ENCODE data around the gene ZC3H15.

Gene ZC3H15

DNA sequence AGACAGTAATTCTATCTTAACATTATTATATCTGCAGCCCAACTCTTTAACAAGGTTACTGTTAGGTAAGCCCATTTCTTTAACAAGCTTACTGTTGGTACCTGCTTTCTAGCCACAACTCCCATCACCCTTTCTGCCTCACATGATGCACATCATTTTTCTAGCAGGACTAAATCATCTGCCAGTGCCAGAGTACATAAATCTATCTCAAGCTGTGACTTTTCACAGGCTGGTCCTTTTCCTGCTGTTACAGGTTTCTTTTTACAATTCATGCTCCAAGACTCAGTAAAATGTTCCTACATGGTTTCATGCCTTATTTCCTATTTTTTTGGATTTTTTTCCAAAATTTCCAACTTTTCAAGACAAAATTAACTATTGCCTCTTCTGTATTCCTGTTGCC is 30.4 kb upstream of the ZC3H15 start:
- no peak overlapping the region for H3K27ac ChIP-seq (replicated peaks)
- H3K4me3 ChIP-seq (replicated peaks; ENCODE audit: insufficient read depth, low read length) = no peak overlapping the region
- DNase-seq (ENCODE audit: low read depth in 1 of 2, low spot score in 1 of 2) = no peak
- TF ChIP-seq GABPA (IDR thresholded peaks at IDR 0.05; ENCODE audit: low read depth) = no peak
- TF ChIP-seq, protein P1, sequence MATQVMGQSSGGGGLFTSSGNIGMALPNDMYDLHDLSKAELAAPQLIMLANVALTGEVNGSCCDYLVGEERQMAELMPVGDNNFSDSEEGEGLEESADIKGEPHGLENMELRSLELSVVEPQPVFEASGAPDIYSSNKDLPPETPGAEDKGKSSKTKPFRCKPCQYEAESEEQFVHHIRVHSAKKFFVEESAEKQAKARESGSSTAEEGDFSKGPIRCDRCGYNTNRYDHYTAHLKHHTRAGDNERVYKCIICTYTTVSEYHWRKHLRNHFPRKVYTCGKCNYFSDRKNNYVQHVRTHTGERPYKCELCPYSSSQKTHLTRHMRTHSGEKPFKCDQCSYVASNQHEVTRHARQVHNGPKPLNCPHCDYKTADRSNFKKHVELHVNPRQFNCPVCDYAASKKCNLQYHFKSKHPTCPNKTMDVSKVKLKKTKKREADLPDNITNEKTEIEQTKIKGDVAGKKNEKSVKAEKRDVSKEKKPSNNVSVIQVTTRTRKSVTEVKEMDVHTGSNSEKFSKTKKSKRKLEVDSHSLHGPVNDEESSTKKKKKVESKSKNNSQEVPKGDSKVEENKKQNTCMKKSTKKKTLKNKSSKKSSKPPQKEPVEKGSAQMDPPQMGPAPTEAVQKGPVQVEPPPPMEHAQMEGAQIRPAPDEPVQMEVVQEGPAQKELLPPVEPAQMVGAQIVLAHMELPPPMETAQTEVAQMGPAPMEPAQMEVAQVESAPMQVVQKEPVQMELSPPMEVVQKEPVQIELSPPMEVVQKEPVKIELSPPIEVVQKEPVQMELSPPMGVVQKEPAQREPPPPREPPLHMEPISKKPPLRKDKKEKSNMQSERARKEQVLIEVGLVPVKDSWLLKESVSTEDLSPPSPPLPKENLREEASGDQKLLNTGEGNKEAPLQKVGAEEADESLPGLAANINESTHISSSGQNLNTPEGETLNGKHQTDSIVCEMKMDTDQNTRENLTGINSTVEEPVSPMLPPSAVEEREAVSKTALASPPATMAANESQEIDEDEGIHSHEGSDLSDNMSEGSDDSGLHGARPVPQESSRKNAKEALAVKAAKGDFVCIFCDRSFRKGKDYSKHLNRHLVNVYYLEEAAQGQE (IDR thresholded peaks at IDR 0.05; ENCODE audit: insufficient replicate concordance, low read depth) = no peak
- TF ChIP-seq, protein P2, sequence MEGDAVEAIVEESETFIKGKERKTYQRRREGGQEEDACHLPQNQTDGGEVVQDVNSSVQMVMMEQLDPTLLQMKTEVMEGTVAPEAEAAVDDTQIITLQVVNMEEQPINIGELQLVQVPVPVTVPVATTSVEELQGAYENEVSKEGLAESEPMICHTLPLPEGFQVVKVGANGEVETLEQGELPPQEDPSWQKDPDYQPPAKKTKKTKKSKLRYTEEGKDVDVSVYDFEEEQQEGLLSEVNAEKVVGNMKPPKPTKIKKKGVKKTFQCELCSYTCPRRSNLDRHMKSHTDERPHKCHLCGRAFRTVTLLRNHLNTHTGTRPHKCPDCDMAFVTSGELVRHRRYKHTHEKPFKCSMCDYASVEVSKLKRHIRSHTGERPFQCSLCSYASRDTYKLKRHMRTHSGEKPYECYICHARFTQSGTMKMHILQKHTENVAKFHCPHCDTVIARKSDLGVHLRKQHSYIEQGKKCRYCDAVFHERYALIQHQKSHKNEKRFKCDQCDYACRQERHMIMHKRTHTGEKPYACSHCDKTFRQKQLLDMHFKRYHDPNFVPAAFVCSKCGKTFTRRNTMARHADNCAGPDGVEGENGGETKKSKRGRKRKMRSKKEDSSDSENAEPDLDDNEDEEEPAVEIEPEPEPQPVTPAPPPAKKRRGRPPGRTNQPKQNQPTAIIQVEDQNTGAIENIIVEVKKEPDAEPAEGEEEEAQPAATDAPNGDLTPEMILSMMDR (IDR thresholded peaks at IDR 0.05; ENCODE audit: insufficient read depth, low read length) = no peak
- no peaks in the 10 kb centered on the region for H3K27me3 ChIP-seq (ENCODE audit: insufficient read depth, poor library complexity, severe bottlenecking)

DNA sequence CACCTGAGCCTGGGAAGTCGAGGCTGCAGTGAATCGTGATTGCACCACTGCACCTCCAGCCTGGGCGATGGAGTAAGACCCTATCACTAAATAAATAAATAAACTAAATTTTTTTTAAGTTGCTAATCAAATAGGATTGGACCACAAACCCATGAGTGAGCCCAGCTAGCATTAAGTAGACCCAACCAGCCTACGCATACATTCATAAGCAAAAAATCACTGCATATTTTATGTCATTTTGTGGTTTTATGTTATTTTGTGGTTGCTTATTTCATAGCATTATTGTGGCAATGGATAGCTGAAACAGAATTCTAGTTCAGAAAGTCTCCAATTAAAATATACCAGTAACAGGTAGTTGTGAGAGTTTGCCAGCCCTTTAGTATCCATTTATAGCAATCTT is 29.1 kb upstream of the ZC3H15 start:
- TF ChIP-seq GABPA (IDR thresholded peaks at IDR 0.05; ENCODE audit: low read depth) (no peak), SPI1 (IDR thresholded peaks at IDR 0.05; ENCODE audit: borderline replicate concordance, low read depth) (no peak), POLR2AphosphoS5 (IDR thresholded peaks at IDR 0.05; ENCODE audit: low read depth) (no peak)
- TF ChIP-seq, protein P2 (IDR thresholded peaks at IDR 0.05; ENCODE audit: insufficient read depth, low read length) = no peak
- TF ChIP-seq, protein P1 (IDR thresholded peaks at IDR 0.05; ENCODE audit: insufficient replicate concordance, low read depth) = no peak
- H3K4me3 ChIP-seq (replicated peaks; ENCODE audit: insufficient read depth, low read length) = no peak overlapping the region
- no peaks in the 10 kb centered on the region for H3K27me3 ChIP-seq (ENCODE audit: insufficient read depth, poor library complexity, severe bottlenecking)
- no peak overlapping the region for H3K27ac ChIP-seq (replicated peaks)
- no peak for DNase-seq (ENCODE audit: low read depth in 1 of 2, low spot score in 1 of 2)

DNA sequence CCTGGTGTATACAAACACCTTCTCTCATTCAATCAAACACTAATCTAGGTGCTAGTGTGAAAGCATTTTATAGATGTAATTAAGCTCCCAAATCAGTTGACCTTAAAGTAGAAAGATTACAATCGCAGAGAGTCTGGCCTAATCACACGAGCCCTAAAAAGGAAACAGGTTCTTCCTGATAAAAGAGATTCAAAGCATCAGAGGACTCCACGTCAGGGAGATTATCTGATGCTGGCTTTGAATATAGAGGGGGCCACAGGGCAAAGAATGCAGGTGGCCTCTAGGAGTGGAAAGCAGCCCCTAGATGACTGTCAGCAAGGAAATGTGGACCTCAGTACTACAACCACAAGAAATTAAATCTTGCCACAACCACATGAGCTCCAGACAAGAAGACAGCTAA is 28.2 kb upstream of the ZC3H15 start:
- DNase-seq (ENCODE audit: low read depth in 1 of 2, low spot score in 1 of 2) = no peak
- TF ChIP-seq POLR2AphosphoS5 (IDR thresholded peaks at IDR 0.05; ENCODE audit: low read depth) (no peak), GABPA (IDR thresholded peaks at IDR 0.05; ENCODE audit: low read depth) (no peak), SPI1 (IDR thresholded peaks at IDR 0.05; ENCODE audit: borderline replicate concordance, low read depth) (no peak)
- TF ChIP-seq, protein P2 (IDR thresholded peaks at IDR 0.05; ENCODE audit: insufficient read depth, low read length) = no peak
- TF ChIP-seq, protein P1 (IDR thresholded peaks at IDR 0.05; ENCODE audit: insufficient replicate concordance, low read depth) = no peak
- Histone ChIP-seq H3K4me3 (replicated peaks; ENCODE audit: insufficient read depth, low read length) (no peak overlapping the region), H3K27ac (replicated peaks) (no peak overlapping the region), H3K27me3 (ENCODE audit: insufficient read depth, poor library complexity, severe bottlenecking) (no peaks in the 10 kb centered on the region)

Data from HL-60 (cell line).